GM19452 (cell line): ENCODE measurements around the gene TYMS.

Experiments
- ATAC-seq: cut with Tn5 transposase; IDR thresholded peaks from one replicate; pipeline ENCODE4 v1.9.1; 2021; ENCODE audit not compliant: unreplicated experiment

The TYMS gene

GRCh38 chr18:657311-658000 is at the start of gene TYMS:
Gene TYMS, plus strand, starts transcription at chr18:657653. Its CDS starts 90 bp downstream, at chr18:657743.
- ATAC-seq = peak; percentile 45

GRCh38 chr18:607930-608329 is 49.5 kb upstream of the TYMS start:
- ATAC-seq = no peak

GRCh38 chr18:610214-610928 is 47.1 kb upstream of the TYMS start:
- no peak for ATAC-seq

DNA sequence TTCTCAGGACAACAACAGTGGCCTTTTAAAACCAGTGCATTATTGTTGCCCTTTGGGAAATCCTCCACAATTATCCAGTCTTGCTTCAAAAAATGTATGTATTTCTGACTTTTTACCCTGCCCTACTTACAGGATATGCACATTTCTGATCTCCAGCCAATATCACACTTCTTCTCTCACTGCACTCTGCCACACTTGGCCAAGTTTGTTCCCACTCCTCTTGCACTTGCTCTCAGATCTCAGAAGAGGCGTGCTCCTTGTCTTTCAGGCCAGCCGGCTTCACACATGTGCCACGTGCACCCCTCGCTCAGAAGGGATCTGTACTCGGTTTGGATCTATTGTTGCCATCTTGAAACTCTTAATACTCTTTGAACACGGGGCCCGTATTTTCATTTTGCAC is 45.3 kb upstream of the TYMS start:
- ATAC-seq = no peak

DNA sequence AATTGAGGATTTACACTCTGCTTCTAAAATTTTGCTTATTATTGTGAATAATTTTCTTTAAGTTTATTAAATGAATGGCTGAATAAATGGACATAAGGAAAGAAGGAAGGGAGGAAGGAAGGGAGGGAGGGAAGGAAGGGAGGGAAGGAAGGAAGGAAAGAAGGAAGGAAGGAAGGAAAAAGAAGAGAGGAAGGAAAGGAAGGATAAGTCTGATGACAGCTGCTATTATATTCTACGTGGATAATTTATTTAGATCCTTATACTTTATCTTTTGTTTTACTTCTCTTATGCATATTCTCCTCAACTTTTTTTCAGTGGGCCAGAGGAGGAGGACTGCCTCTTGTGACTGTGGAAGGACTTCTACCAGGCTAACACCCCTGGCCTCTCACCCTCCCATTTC is 43.3 kb upstream of the TYMS start:
- no peak for ATAC-seq

- no peak for ATAC-seq
Measured at GRCh38 chr18:615092-615521, 42.3 kb upstream of the TYMS start.

GRCh38 chr18:615773-616172 is 41.7 kb upstream of the TYMS start:
- no peak for ATAC-seq

DNA sequence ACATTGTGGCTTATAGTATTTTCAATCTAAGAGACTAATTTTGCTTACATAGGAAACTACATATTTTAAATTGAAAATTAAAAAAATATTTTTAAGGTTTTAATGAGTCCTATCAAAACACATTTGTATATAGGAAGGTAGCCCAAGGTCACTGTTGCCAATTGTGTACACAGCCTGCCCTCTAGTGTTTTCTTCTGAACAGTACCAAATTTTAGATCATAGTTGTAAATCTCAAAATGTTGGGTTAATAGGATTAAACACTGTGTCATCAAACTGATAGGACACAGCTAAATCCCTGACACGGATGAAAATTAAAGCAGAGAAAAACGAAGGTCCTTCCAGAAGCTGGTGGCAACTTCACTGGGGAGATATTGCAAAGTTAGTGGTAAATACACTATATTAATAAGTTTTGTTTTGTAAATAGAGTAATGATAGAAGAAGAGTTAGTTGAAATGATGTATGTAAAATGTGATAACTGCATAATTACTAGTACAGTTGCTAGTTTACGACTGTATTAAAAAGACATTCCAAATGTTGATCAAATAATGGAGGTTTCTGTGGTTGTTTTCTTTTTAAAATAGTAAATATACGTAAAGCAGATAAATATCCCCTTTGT is 41.0 kb upstream of the TYMS start:
- ATAC-seq = no peak

GRCh38 chr18:617970-618504 is 39.4 kb upstream of the TYMS start:
- ATAC-seq = no peak

GRCh38 chr18:618618-619017 is 38.8 kb upstream of the TYMS start:
- ATAC-seq = no peak

GRCh38 chr18:621291-622043 is 36.0 kb upstream of the TYMS start:
- ATAC-seq = no peak

DNA sequence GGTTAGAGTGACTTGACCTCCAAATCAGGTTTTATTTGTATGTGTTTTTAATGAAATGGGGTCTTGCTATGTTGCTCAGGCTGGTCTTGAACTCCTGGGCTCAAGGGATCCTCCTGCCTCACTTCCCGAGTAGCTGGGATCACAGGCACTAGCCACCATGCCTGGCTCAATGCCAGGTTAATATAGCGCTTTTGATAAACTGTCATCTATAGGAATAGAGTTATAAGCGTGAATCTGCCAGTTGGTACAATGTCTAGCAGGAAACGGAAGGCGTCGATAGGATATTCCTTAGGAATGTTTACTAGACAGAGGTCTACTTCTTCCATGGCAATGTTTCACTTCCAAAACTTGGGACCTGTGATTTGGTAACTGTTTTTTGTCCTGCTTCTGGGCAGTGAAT is 35.2 kb upstream of the TYMS start:
- no peak for ATAC-seq

- ATAC-seq = peak; percentile 60
Measured at GRCh38 chr18:623761-624620, 33.5 kb upstream of the TYMS start.

DNA sequence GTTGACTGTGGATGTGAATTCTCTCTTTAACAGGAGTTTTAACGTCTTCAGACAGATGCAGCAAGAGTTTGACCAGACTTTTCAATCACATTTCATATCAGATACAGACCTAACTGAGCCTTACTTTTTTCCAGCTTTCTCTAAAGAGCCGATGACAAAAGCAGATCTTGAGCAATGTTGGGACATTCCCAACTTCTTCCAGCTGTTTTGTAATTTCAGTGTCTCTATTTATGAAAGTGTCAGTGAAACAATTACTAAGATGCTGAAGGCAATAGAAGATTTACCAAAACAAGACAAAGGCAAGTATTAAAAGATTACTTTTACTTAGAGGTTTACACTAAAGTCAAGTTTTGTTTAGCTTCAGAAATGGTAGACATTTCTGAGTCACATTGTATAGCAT is 30.2 kb upstream of the TYMS start:
- no peak for ATAC-seq

DNA sequence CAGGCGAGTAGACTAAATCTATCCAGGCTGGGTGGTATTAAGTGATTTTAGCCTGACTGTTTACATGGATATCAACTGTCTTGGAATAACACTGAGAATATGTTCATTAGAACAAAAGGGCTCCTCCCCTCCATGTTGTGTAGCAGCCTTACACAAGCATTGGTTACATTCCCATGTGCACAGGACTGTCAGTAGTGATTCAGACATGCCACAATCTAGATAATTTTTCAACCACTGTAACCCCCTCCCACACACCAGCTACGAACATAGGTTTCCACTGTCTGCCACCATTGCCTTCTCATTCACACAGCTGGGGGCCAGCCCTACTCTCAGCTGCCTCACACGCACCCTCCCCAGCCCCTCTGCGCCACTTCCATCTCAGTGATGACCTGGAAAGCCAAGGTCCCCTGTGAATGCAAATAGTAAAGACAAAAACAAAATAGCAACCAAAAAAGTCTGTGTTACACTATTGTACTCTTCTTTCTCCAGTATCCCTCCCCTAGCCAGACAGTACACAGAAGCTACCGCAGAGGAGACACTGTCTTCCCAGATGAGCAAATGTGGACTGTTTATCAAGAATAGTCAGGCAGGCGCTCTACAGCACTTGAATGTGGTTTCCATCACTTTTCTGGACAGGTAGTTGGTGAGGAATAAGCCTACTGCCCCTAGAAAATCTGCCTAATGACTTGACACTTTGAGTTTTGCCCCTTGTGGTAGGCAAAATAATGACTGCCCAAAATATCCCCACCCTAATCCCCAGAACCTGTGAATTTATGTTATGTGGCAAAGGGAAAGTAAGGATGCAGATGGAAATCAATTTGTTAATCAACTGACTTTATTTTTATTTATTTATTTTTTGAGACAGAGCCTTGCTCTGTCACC is 27.9 kb upstream of the TYMS start:
- no peak for ATAC-seq

GRCh38 chr18:631560-631959 is 25.9 kb upstream of the TYMS start:
- ATAC-seq = no peak

GRCh38 chr18:634551-635045 is 22.9 kb upstream of the TYMS start:
- no peak for ATAC-seq

DNA sequence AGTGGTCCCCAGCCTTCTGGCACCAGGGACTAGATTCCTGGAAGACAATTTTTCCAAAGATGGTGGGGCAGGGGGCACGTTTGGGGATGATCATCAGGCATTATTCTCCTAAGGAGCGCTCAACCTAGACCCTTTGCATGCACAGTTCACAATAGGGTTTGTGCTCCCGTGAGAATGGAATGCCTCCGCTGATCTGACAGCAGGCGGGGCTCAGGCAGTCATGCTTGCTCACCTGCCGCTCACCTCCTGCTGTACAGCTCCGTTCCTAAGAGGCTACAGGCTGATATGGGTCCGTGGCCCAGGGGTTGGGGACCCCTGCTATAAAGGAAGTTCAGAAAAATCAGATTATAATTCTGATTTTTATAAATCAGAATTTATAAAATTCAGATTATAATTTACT is 22.3 kb upstream of the TYMS start:
- no peak for ATAC-seq

- no peak for ATAC-seq
Measured at GRCh38 chr18:641224-641623, 16.2 kb upstream of the TYMS start.
